ENCODE measurements around the gene CHMP4A. TPM values are rescaled to one million over a fixed set of nuclear protein-coding genes. Genes with fewer than 3 reads are reported as not detected.

CHMP4A gene
- total RNA-seq, 1 donor from 2014 or later: 58.7 TPM

GRCh38 chr14:24179961-24180796, 33.1 kb downstream of the CHMP4A start:
- no peak for DNase-seq (ENCODE audit: low spot score)

GRCh38 chr14:24179294-24179960, 33.9 kb downstream of the CHMP4A start:
- no peak for DNase-seq (ENCODE audit: low spot score)

- no peak for DNase-seq (ENCODE audit: low spot score)
Measured at GRCh38 chr14:24178399-24179178, 34.7 kb downstream of the CHMP4A start.

- DNase-seq (ENCODE audit: low spot score): no peak
Measured at GRCh38 chr14:24177891-24178290, 35.4 kb downstream of the CHMP4A start.

- no peak for DNase-seq (ENCODE audit: low spot score)
Measured at GRCh38 chr14:24177041-24177825, 36.1 kb downstream of the CHMP4A start.

- no peak for DNase-seq (ENCODE audit: low spot score)
Measured at GRCh38 chr14:24176599-24176998, 36.7 kb downstream of the CHMP4A start.

- DNase-seq (ENCODE audit: low spot score): no peak
Measured at GRCh38 chr14:24172871-24173281, 40.4 kb downstream of the CHMP4A start.

GRCh38 chr14:24172261-24172860, 40.9 kb downstream of the CHMP4A start:
- DNase-seq (ENCODE audit: low spot score): no peak

GRCh38 chr14:24171422-24172260, 41.6 kb downstream of the CHMP4A start, which contains the start of gene REC8:
REC8 (plus strand) TSS chr14:24172080; CDS start chr14:24172553, 473 bp downstream.
- DNase-seq (ENCODE audit: low spot score): no peak

GRCh38 chr14:24167469-24168114, 45.7 kb downstream of the CHMP4A start:
- no peak for DNase-seq (ENCODE audit: low spot score)

GRCh38 chr14:24165785-24166184, 47.5 kb downstream of the CHMP4A start:
- no peak for DNase-seq (ENCODE audit: low spot score)

GRCh38 chr14:24164518-24164991, 48.7 kb downstream of the CHMP4A start:
- DNase-seq (ENCODE audit: low spot score): no peak

- DNase-seq (ENCODE audit: low spot score): no peak
Measured at GRCh38 chr14:24162093-24162492, 51.2 kb downstream of the CHMP4A start.

- DNase-seq (ENCODE audit: low spot score): peak; percentile 98
Measured at GRCh38 chr14:24160850-24161804, 52.2 kb downstream of the CHMP4A start, which contains the start of gene IRF9. IRF9 (plus strand) TSS chr14:24161265; CDS start chr14:24162145, 880 bp downstream.

GRCh38 chr14:24160499-24160849, 52.8 kb downstream of the CHMP4A start:
- no peak for DNase-seq (ENCODE audit: low spot score)

GRCh38 chr14:24159777-24160498, 53.4 kb downstream of the CHMP4A start:
- no peak for DNase-seq (ENCODE audit: low spot score)

All from mesenteric fat pad (tissue), 1 donor.